Endothelial cell of hepatic sinusoid (primary cell): ENCODE measurements around the gene PTCRA.
"Not testable (repeated sequence)": the region's sequence is repeated elsewhere in the genome, so short reads cannot be mapped to it uniquely, and the experiment has no call there.

Experiments used
- in situ Hi-C: cut with HindIII; loops from 2 replicates; pipeline ENCODE4 v1.10.0; 2017; ENCODE audit warnings: low sequenced_read_pairs

PTCRA gene

GRCh38 chr6:42902429-42903263 lies 13.2 kb upstream of the PTCRA start:
- in situ Hi-C loops: not testable (repeated sequence)

DNA sequence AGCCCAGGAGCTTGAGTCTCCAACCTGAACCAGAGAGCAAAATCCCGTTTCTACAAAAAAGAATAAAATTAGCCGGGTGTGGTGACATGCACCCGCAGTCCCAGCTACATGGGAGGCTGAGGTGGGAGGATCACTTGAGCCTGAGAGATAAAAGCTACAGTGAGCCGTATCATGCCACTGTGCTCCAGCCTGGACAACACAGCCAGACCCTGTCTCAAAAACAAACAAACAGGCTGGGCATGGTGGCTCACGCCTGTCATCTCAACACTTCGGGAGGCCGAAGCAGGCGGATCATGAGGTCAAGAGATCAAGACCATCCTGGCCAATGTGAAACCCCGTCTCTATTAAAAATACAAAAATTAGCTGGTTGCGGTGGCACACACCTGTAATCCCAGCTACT lies 11.4 kb upstream of the PTCRA start:
- in situ Hi-C loops: no loop called here

GRCh38 chr6:42907336-42907735 lies 8.5 kb upstream of the PTCRA start:
- in situ Hi-C loops: no loop called here

- in situ Hi-C loops: no loop called here
Measured at GRCh38 chr6:42909835-42910234, 6.0 kb upstream of the PTCRA start.

DNA sequence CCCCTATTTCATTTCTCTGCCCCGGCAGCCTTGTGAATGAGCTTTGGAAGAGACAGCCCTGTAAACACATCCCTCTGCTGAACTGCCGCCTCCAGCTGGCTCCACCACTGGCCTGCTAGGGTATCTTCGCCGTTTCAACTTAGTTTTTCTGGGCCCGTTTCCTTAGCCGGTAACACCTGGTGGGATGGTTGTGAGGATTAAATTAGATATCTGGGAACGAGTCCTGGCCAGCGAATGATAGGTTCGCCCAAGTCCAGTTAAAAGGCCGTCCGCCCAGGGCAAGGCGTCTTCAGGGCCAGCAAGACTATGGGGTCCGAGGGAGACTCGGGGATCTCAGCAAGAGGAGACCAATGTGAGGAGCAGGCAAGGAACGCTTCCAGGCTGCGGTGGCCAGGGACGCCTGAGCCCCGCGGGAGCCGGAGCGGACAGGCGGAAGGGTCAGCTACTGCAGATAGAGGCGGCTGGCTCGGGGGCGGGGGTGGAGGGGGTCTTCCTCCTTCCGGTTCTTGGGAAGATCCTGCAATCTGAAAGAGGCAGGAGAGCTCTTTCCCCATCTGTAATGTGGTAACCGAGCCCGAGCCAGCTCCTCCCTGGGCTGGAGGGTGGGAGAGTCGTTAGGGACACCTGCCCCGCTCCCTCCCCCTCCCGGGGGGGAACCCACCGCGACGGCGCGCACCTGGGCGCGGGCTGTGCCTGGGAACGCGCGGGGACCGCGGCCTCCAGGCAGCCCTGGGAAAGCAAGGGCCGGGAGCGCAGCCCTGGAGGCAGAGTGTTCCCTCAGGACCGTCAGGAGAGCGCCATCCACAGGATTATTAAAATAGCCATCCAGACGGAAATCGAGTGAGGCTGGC lies 4.5 kb upstream of the PTCRA start:
- in situ Hi-C loops: no loop called here

GRCh38 chr6:42914546-42914945 lies 1.3 kb upstream of the PTCRA start:
- in situ Hi-C loops: no loop called here

DNA sequence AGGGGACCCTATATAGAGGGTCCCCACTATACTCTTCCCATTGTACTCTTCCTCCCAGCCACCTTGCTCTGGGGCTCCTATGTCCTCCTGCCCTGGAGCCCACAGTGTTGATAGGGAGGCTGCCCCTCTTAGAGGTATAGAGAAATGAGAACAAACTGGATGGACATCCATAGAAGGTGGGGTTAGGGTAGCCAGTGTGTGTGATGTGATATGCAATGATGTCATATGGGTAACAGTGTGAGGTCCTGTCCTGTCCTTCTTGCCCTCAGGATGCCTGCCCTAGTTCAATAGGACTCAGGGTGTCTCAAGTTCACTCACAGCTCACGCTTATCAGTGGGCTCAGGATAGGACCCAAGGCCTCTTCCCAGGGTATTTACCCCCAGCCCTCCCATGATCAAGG lies 435 bp downstream of the PTCRA start:
- in situ Hi-C loops: no loop called here

- in situ Hi-C loops: loop anchor here (10.0 kb wide), 1 partner anchor 383 kb away; the partner anchor contains the start of gene CRIP3
Measured at GRCh38 chr6:42921801-42922200, 5.9 kb downstream of the PTCRA start.

- in situ Hi-C loops: loop anchor here (10.0 kb wide), 1 partner anchor 381 kb away; the partner anchor contains the start of gene CRIP3
Measured at GRCh38 chr6:42923666-42924065, 7.8 kb downstream of the PTCRA start.

DNA sequence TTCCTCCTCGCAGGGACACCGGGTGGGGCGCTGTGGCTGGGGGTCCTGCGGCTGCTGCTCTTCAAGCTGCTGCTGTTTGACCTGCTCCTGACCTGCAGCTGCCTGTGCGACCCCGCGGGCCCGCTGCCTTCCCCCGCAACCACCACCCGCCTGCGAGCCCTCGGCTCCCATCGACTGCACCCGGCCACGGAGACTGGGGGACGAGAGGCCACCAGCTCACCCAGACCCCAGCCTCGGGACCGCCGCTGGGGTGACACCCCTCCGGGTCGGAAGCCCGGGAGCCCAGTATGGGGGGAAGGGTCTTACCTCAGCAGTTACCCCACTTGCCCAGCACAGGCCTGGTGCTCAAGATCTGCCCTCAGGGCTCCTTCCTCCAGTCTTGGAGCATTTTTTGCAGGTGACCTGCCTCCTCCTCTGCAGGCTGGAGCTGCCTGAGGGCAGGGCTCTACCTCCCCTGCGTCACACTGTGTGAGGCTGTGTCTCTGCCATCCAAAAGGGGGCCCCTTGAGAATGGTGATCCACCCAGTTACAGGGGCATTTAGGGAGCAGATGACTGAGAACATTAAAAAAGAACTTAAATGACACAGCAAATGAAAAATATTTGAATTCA lies 9.5 kb downstream of the PTCRA start:
- in situ Hi-C loops: loop anchor here (10.0 kb wide), 1 partner anchor 379 kb away; the partner anchor contains the start of gene CRIP3

DNA sequence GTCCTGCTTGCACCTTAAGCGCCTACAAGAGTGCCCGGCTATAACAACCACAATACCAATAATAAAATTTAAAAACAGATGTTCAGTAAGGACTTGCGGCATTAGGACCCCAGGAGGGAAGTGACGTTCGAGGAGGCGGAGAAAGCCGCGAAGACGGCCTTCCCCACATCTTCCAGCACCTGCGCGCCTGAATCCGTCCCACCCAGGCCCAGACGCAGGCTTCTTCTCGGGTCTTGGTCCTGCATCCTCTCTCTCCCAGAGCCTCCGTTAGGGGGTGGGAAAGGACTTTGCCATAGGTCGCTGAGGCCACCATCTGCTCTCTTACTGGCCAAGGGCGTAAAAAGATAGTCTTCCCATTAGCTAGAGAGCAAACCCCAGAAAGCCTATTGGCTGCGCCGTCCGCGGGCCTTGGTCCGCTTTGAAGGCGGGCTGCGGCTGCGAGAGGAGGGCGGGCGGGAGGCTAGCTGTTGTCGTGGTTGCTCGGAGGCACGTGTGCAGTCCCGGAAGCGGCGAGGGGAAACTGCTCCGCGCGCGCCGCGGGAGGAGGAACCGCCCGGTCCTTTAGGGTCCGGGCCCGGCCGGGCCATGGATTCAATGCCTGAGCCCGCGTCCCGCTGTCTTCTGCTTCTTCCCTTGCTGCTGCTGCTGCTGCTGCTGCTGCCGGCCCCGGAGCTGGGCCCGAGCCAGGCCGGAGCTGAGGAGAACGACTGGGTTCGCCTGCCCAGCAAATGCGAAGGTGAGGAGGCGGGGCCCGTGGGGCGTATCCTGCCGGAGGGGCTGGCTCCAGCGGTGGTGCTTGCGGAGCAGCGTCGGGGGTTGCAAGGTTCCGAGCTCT lies 13.3 kb downstream of the PTCRA start, which contains the start of gene CNPY3:
Gene CNPY3, plus strand, starts transcription at position 495 of the 835 bp plus-strand sequence. Its CDS starts 91 bp downstream, at position 586.
- in situ Hi-C loops: loop anchor here (10.0 kb wide), 1 partner anchor 376 kb away; the partner anchor contains the start of gene CRIP3

DNA sequence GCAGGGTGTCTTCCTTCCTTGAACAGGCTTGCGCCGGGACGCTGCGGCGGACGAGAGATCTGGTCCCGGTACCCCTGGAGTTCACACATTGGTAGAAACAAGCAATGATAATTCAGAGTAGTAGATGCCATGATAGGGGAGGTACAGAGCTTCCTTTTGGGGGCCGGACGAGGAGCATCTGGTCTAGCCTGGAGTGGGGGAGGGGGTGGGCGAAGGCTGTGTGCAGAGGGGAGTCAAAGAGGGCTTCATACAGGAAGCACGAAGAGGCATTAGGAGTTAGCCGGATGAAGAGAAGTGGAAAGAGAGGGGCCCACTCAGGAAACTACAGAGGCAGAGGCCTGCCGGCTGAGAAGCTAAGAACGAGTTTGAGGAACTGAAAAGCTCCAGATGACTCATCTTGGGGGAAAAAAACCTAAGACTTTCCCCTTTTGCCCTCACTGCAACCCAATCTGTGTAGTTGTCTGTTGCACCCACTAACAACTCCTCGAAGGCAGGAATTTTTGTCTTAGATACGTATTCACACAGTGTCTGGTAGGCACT lies 14.0 kb downstream of the PTCRA start:
- in situ Hi-C loops: loop anchor here (10.0 kb wide), 1 partner anchor 375 kb away; the partner anchor contains the start of gene CRIP3

DNA sequence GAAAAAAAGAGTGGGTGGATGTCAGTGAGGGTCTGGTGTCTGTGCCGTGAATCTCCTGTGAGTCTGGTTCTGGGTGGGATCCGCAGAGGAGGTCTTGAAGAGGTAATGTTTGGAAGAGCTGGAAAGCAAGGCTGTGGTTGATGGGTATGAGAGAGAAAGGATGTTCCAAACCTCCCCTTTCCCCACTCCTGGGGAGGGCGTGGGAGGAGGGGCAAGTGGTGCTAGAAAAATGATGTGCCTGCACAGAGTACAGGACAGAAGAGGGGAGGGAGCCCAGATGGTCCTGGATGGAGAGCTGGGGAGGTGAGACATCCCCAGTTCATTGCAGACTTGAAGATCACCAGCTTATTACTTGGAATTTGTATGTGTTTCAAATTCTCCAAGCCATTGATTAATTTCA lies 16.6 kb downstream of the PTCRA start:
- in situ Hi-C loops: no loop called here

DNA sequence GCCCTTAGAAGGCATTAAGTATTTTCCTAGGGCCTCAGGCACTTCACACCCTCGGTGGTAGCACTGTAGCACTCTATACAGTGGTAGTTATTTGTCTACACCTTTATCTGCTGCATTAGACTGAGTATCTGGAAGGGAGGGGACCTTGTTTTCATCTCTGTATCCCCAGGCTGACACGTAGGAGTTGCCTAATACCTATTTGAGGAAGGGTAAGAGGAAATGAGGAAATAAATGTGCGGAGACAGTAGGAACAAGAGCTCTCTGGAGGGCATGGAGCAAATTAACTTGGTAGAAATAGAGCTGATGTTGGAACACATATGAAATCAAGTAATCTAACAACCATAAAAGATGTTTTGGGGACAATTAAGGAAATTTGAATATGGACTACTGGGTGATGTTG lies 17.4 kb downstream of the PTCRA start:
- in situ Hi-C loops: no loop called here

GRCh38 chr6:42935322-42935721 lies 19.5 kb downstream of the PTCRA start:
- in situ Hi-C loops: no loop called here

DNA sequence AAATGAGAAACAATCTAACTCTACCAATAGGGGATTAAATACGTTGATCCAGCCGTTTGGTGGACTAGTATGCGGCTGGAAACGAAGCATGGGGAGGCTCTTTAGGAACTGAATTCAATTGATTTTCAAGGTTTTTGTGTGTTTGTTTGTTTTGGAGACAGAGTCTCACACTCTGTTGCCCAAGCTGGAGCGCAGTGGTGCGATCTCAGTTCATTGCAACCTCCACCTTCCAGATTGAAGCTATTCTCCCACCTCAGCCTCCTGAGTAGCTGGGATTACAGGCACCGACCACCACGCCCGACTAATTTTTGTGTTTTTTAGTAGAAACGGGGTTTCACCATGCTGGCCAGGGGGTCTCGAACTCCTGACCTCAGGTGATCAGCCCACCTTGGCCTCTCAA lies 20.5 kb downstream of the PTCRA start:
- in situ Hi-C loops: no loop called here

GRCh38 chr6:42937548-42938427 lies 21.9 kb downstream of the PTCRA start:
- in situ Hi-C loops: no loop called here

- in situ Hi-C loops: no loop called here
Measured at GRCh38 chr6:42938428-42938796, 22.6 kb downstream of the PTCRA start.
